ENCODE measurements around the gene CRABP1. TPM values are rescaled to one million over a fixed set of nuclear protein-coding genes. Genes with fewer than 3 reads are reported as not detected.

CRABP1 gene
- total and polyA plus RNA-seq, 3 experiments from 2014 or later = not detected

DNA sequence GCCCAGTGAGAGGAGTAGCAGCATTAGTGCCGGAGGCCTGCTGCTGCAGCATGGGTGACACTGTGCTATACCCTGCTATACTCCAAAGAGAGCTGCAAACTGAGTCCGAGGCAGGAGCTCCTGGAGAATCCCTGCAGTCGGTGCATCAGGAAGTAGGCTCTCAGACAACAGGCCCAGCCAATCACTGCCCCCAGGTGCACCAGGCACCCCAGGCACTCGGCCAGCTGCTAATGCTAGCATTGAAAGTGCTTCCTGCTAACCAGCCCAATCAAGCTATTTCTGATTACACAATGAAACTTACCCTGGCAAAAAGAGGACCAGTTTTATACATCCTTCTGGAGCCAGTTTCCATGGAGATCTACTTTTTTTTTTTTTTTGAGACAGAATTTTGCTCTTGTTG is 52.3 kb downstream of the CRABP1 start:
- no peaks in the 10 kb centered on the region for H3K4me1 Mint-ChIP-seq
- Histone ChIP-seq H3K36me3 (ENCODE audit: insufficient read depth, low read length) (no peaks in the 10 kb centered on the region), H3K4me3 (ENCODE audit: low read length) (no peak overlapping the region), H3K27ac (ENCODE audit: low read depth, low read length) (no peak overlapping the region), H3K9me3 (ENCODE audit: low read length) (no peaks in the 10 kb centered on the region), H3K4me1 (ENCODE audit: insufficient read depth, low read length) (no peaks in the 10 kb centered on the region), H3K27me3 (ENCODE audit: insufficient read depth, low read length, poor library complexity, severe bottlenecking) (no peaks in the 10 kb centered on the region)
- peaks cover 7 to 11% of the 10 kb centered on the region in 2 donors for H3K27me3 Mint-ChIP-seq
- H3K4me3 Mint-ChIP-seq = no peak overlapping the region
- no peak overlapping the region for H3K27ac Mint-ChIP-seq
- no peaks in the 10 kb centered on the region for H3K9me3 Mint-ChIP-seq
- DNase-seq = no peak
- POLR2A ChIA-PET = interaction anchor here (0.6 kb wide), 1 partner anchor 165 kb away, joined by 15 read pairs; no protein-coding TSS in a partner anchor
- no peaks in the 10 kb centered on the region for H3K36me3 Mint-ChIP-seq
- CTCF ChIA-PET = no interaction called here

DNA sequence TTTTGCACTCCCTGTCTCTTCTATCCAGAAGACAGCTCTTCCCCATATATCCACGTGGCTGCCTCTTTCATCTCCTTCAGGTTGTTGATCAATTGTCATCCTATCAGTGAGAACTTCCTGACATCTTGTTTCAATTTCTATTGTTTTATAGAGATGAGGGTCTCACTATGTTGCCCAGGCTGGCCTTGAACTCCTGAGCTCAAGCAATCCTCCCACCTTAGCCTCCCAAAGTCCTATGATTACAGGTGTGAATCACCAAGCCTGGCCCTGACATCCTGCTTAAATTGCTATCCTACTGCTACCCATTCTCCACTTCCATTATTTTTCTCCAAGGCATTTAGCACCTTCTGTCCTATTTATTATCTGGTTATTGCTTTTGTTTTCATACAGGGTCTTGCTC is 53.0 kb downstream of the CRABP1 start:
- ChIA-PET CTCF (no interaction called here), POLR2A (interaction anchor here (0.6 kb wide), 1 partner anchor 166 kb away, joined by 15 read pairs; no protein-coding TSS in a partner anchor)
- Mint-ChIP-seq H3K4me3 (no peak overlapping the region), H3K9me3 (no peaks in the 10 kb centered on the region), H3K27me3 (peaks cover 5 to 7% of the 10 kb centered on the region in 2 donors), H3K36me3 (no peaks in the 10 kb centered on the region), H3K27ac (no peak overlapping the region), H3K4me1 (no peaks in the 10 kb centered on the region)
- H3K4me1 ChIP-seq (ENCODE audit: insufficient read depth, low read length) = no peaks in the 10 kb centered on the region
- no peak overlapping the region for H3K27ac ChIP-seq (ENCODE audit: low read depth, low read length)
- no peak for DNase-seq
- no peak overlapping the region for H3K4me3 ChIP-seq (ENCODE audit: low read length)
- no peaks in the 10 kb centered on the region for H3K36me3 ChIP-seq (ENCODE audit: insufficient read depth, low read length)
- no peaks in the 10 kb centered on the region for H3K9me3 ChIP-seq (ENCODE audit: low read length)
- H3K27me3 ChIP-seq (ENCODE audit: insufficient read depth, low read length, poor library complexity, severe bottlenecking) = no peaks in the 10 kb centered on the region

DNA sequence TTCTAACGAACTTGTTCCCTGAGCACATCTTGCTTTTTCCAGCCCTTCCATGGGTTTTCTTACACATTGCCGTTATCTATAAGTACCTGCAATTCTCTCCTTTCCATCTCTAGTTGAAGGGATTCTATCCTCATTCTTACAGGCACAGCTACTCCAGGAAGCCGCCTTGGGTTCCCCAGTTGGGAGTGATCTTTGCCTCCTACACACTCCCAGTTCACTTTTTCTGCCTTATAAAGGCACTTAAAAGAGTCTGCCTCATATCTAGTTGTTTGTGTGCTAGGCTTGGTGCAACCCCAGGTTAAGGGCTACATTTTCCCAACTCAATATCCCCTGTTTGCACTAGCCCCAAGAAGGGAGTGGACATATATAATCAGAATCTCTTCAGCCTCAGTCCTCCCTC is 53.9 kb downstream of the CRABP1 start:
- H3K27ac ChIP-seq (ENCODE audit: low read depth, low read length) = no peak overlapping the region
- Mint-ChIP-seq H3K27ac (no peak overlapping the region), H3K36me3 (no peaks in the 10 kb centered on the region), H3K9me3 (no peaks in the 10 kb centered on the region), H3K4me3 (no peak overlapping the region), H3K4me1 (no peaks in the 10 kb centered on the region), H3K27me3 (peaks cover 4 to 5% of the 10 kb centered on the region in 2 donors)
- H3K27me3 ChIP-seq (ENCODE audit: insufficient read depth, low read length, poor library complexity, severe bottlenecking) = no peaks in the 10 kb centered on the region
- ChIA-PET CTCF (no interaction called here), POLR2A (no interaction called here)
- no peaks in the 10 kb centered on the region for H3K36me3 ChIP-seq (ENCODE audit: insufficient read depth, low read length)
- no peak for DNase-seq
- no peaks in the 10 kb centered on the region for H3K4me1 ChIP-seq (ENCODE audit: insufficient read depth, low read length)
- no peak overlapping the region for H3K4me3 ChIP-seq (ENCODE audit: low read length)
- H3K9me3 ChIP-seq (ENCODE audit: low read length) = no peaks in the 10 kb centered on the region

DNA sequence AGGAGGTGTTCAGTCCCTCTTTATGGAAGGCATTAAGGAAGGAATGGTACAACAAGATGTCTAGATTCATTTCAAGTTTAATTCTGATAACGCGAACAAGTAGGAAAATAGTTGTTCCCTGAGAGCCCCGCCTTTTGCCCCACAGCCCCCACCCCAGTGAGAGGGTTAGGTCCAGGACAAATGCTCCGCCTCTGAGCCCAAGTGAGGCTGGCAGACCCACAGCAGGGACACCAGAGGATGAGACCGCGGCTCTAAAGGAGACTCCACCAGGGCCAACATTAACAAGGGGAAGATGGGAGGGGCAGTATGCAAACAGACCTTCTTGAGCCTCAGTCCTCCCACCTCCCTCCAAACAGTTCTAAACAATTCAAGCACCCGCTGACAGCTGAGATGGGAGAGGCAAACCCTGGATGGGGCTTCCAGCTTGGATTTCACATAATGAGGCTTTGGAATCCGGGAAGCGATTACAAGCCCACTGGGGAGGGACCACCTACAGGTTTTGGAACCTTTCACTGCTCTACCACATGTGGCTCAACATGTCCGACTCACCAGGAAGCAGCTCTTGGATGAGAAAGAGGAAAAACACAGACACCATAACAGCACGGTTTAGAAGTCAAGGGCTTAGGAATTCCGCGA is 54.9 kb downstream of the CRABP1 start:
- Mint-ChIP-seq H3K36me3 (no peaks in the 10 kb centered on the region), H3K4me3 (no peak overlapping the region), H3K27ac (no peak overlapping the region), H3K9me3 (no peaks in the 10 kb centered on the region), H3K4me1 (no peaks in the 10 kb centered on the region), H3K27me3 (peaks cover 0 to 5% of the 10 kb centered on the region in 2 donors)
- Histone ChIP-seq H3K4me1 (ENCODE audit: insufficient read depth, low read length) (no peaks in the 10 kb centered on the region), H3K27me3 (ENCODE audit: insufficient read depth, low read length, poor library complexity, severe bottlenecking) (no peaks in the 10 kb centered on the region), H3K36me3 (ENCODE audit: insufficient read depth, low read length) (no peaks in the 10 kb centered on the region), H3K27ac (ENCODE audit: low read depth, low read length) (no peak overlapping the region), H3K9me3 (ENCODE audit: low read length) (no peaks in the 10 kb centered on the region), H3K4me3 (ENCODE audit: low read length) (no peak overlapping the region)
- POLR2A ChIA-PET = no interaction called here
- no peak for DNase-seq
- CTCF ChIA-PET = interaction anchor here (0.9 to 1.8 kb wide), 2 partner anchors 9 to 28 kb away, joined by 3 to 5 read pairs; no protein-coding TSS in a partner anchor

DNA sequence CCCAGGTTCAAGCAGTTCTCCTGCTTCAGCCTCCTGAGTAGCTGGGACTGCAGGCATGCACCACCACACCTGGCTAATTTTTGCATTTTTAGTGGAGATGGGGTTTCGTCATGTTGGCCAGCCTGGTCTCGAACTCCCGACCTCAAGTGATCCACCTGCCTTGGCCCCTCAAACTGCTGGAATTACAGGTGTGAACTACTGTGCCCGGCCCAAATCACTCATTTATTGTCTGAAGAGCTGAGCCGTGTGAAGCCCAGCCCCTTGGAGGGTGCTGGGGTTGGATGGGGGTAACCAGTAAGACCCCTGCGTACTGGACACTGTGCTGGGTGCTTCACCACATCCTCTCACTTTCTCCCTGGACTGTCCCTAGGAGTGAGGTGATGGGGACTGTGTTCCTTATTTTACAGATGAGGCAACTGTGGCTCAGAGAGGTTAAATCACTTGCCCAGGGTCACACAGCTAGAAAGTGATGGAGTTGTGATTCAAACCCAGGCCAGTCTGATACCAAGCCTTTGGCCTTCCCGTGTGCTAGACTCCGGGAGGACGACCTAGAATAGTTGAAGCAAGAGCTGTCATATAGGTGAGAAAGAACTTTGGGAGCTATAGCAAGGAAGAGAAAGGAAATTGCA is 56.1 kb downstream of the CRABP1 start:
- Histone ChIP-seq H3K9me3 (ENCODE audit: low read length) (no peaks in the 10 kb centered on the region), H3K36me3 (ENCODE audit: insufficient read depth, low read length) (no peaks in the 10 kb centered on the region), H3K27me3 (ENCODE audit: insufficient read depth, low read length, poor library complexity, severe bottlenecking) (no peaks in the 10 kb centered on the region), H3K4me1 (ENCODE audit: insufficient read depth, low read length) (no peaks in the 10 kb centered on the region), H3K4me3 (ENCODE audit: low read length) (no peak overlapping the region), H3K27ac (ENCODE audit: low read depth, low read length) (no peak overlapping the region)
- no peak for DNase-seq
- H3K4me1 Mint-ChIP-seq = no peaks in the 10 kb centered on the region
- ChIA-PET POLR2A (no interaction called here), CTCF (interaction anchor here (1.6 to 1.8 kb wide), 2 partner anchors 26 to 31 kb away, joined by 3 to 5 read pairs; no protein-coding TSS in a partner anchor)
- H3K36me3 Mint-ChIP-seq = no peaks in the 10 kb centered on the region
- H3K27me3 Mint-ChIP-seq = peaks cover 2 to 3% of the 10 kb centered on the region in 2 donors
- no peaks in the 10 kb centered on the region for H3K9me3 Mint-ChIP-seq
- H3K4me3 Mint-ChIP-seq = no peak overlapping the region
- no peak overlapping the region for H3K27ac Mint-ChIP-seq

DNA sequence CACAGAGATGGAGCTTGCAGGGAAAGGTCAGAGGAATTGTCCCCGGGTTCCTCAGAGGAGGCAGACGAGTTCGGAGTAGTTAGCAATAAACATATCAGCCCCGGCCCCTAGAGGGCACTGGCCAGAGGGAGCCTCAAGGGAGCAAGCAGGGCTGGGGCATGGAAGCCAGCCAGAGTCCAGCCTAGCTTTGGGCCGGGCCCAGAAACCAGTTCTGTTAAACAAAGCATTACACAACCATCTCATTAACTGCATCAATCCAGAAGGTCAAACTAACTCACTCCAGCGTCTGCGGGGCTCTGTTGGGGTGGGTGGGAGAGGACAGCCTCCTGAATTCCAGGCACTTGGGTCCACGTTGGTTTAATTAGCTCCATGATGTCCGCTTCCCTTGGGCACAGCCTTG is 56.8 kb downstream of the CRABP1 start:
- POLR2A ChIA-PET = no interaction called here

DNA sequence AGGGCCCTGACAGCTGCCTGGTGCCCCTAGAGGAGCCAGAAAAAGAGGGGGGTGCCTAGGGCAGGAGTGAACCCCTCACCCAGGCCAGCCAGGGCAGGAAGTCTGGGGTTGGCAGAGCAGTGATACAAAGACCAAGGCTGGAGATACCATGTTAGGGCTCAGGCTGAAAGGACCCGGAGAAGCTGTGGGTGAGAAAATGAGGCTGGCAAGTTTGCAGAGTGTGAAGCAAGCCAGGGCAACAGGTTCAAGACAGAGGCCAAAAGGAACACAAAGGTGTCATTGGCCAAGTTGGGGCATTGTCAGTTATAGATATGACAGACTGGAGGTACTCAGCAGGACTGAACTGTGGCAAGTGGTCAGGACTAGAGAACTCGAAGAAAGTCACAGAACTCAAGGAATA is 57.2 kb downstream of the CRABP1 start:
- Histone ChIP-seq H3K27me3 (ENCODE audit: insufficient read depth, low read length, poor library complexity, severe bottlenecking) (no peaks in the 10 kb centered on the region), H3K4me1 (ENCODE audit: insufficient read depth, low read length) (no peaks in the 10 kb centered on the region), H3K9me3 (ENCODE audit: low read length) (no peaks in the 10 kb centered on the region), H3K4me3 (ENCODE audit: low read length) (no peak overlapping the region), H3K36me3 (ENCODE audit: insufficient read depth, low read length) (no peaks in the 10 kb centered on the region), H3K27ac (ENCODE audit: low read depth, low read length) (no peak overlapping the region)
- DNase-seq = no peak
- Mint-ChIP-seq H3K4me3 (no peak overlapping the region), H3K27ac (no peak overlapping the region), H3K27me3 (peaks cover 2 to 3% of the 10 kb centered on the region in 2 donors), H3K9me3 (no peaks in the 10 kb centered on the region), H3K4me1 (no peaks in the 10 kb centered on the region), H3K36me3 (no peaks in the 10 kb centered on the region)
- POLR2A ChIA-PET = no interaction called here
- CTCF ChIA-PET = interaction anchor here (1.6 kb wide), 1 partner anchor 30 kb away, joined by 3 read pairs; no protein-coding TSS in a partner anchor

More for the DNA sequence above, 56.8 kb downstream of the CRABP1 start:
- Mint-ChIP-seq H3K27ac (peak overlapping the region in 1 of 8 donors; percentile 24), H3K4me1 (no peaks in the 10 kb centered on the region), H3K27me3 (peaks cover 2 to 3% of the 10 kb centered on the region in 2 donors), H3K4me3 (no peak overlapping the region), H3K36me3 (no peaks in the 10 kb centered on the region), H3K9me3 (no peaks in the 10 kb centered on the region)
- H3K27me3 ChIP-seq (ENCODE audit: insufficient read depth, low read length, poor library complexity, severe bottlenecking) = no peaks in the 10 kb centered on the region
- no peak for DNase-seq
- CTCF ChIA-PET = interaction anchor here (1.6 to 1.8 kb wide), 2 partner anchors 26 to 31 kb away, joined by 3 to 5 read pairs; no protein-coding TSS in a partner anchor
- H3K4me3 ChIP-seq (ENCODE audit: low read length) = no peak overlapping the region
- no peak overlapping the region for H3K27ac ChIP-seq (ENCODE audit: low read depth, low read length)
- H3K9me3 ChIP-seq (ENCODE audit: low read length) = no peaks in the 10 kb centered on the region
- no peaks in the 10 kb centered on the region for H3K36me3 ChIP-seq (ENCODE audit: insufficient read depth, low read length)
- H3K4me1 ChIP-seq (ENCODE audit: insufficient read depth, low read length) = no peaks in the 10 kb centered on the region
